ENCODE measurements around the gene NDE1.

Gene NDE1

GRCh38 chr16:15768201-15768600 lies 118.2 kb downstream of the NDE1 start:
- no peak for DNase-seq (ENCODE audit: low read depth, low spot score)

- DNase-seq (ENCODE audit: low read depth, low spot score), result no peak
These were observed 119.2 kb downstream of the NDE1 start for GRCh38 chr16:15769239-15769638.

GRCh38 chr16:15770107-15770506 lies 120.1 kb downstream of the NDE1 start:
- no peak for DNase-seq (ENCODE audit: low read depth, low spot score)

GRCh38 chr16:15770512-15770911 lies 120.5 kb downstream of the NDE1 start:
- no peak for DNase-seq (ENCODE audit: low read depth, low spot score)

GRCh38 chr16:15771694-15772093 lies 121.6 kb downstream of the NDE1 start:
- no peak for DNase-seq (ENCODE audit: low read depth, low spot score)

GRCh38 chr16:15772579-15773293 lies 122.7 kb downstream of the NDE1 start:
- DNase-seq (ENCODE audit: low read depth, low spot score), result no peak

GRCh38 chr16:15773968-15774367 lies 123.9 kb downstream of the NDE1 start:
- DNase-seq (ENCODE audit: low read depth, low spot score), result no peak

- DNase-seq (ENCODE audit: low read depth, low spot score), result no peak
These were observed 125.2 kb downstream of the NDE1 start for GRCh38 chr16:15775209-15775608.

- no peak for DNase-seq (ENCODE audit: low read depth, low spot score)
These were observed 125.7 kb downstream of the NDE1 start for GRCh38 chr16:15775663-15776304.
